Measurements from ENCODE around the gene FBXO36. TPM values are rescaled to one million over a fixed set of nuclear protein-coding genes. Genes with fewer than 3 reads are reported as not detected.

The FBXO36 gene
- total RNA-seq, 2 donors from 2014 or later, result 5.6 to 8.4 TPM

GRCh38 chr2:229930656-229931055 is 8.4 kb downstream of the FBXO36 start:
- H3K27me3 ChIP-seq (replicated peaks; ENCODE audit: insufficient read depth), result no peaks in the 10 kb centered on the region
- intact Hi-C loops (cut with DNase I), result no loop called here
- 71% methylated on average over 7 of the region's 7 CpGs for WGBS
- H3K36me3 ChIP-seq, result no peaks in the 10 kb centered on the region
- no peak overlapping the region for H3K4me3 ChIP-seq
- TF ChIP-seq POLR2AphosphoS5 (IDR thresholded peaks at IDR 0.05) (peak; percentile 54), POLR2A (IDR thresholded peaks at IDR 0.05) (no peak)
- TF ChIP-seq, protein P1, sequence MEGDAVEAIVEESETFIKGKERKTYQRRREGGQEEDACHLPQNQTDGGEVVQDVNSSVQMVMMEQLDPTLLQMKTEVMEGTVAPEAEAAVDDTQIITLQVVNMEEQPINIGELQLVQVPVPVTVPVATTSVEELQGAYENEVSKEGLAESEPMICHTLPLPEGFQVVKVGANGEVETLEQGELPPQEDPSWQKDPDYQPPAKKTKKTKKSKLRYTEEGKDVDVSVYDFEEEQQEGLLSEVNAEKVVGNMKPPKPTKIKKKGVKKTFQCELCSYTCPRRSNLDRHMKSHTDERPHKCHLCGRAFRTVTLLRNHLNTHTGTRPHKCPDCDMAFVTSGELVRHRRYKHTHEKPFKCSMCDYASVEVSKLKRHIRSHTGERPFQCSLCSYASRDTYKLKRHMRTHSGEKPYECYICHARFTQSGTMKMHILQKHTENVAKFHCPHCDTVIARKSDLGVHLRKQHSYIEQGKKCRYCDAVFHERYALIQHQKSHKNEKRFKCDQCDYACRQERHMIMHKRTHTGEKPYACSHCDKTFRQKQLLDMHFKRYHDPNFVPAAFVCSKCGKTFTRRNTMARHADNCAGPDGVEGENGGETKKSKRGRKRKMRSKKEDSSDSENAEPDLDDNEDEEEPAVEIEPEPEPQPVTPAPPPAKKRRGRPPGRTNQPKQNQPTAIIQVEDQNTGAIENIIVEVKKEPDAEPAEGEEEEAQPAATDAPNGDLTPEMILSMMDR (IDR thresholded peaks at IDR 0.05), result peak in 1 of 4 experiments; percentile 27
- peak overlapping the region; percentile 44 to 72 for H3K27ac ChIP-seq
- no peaks in the 10 kb centered on the region for H3K9me3 ChIP-seq
- peaks cover 14% of the 10 kb centered on the region for H3K4me1 ChIP-seq (replicated peaks)
- peak; percentile 41 for DNase-seq (ENCODE audit: low spot score)

GRCh38 chr2:229931241-229931640 is 8.9 kb downstream of the FBXO36 start:
- intact Hi-C loops (cut with DNase I), result no loop called here
- H3K4me3 ChIP-seq, result no peak overlapping the region
- peaks cover 14% of the 10 kb centered on the region for H3K4me1 ChIP-seq (replicated peaks)
- TF ChIP-seq POLR2AphosphoS5 (IDR thresholded peaks at IDR 0.05) (no peak), POLR2A (IDR thresholded peaks at IDR 0.05) (no peak)
- TF ChIP-seq, protein P1 (IDR thresholded peaks at IDR 0.05), result no peak
- H3K9me3 ChIP-seq, result no peaks in the 10 kb centered on the region
- DNase-seq (ENCODE audit: low spot score), result no peak
- H3K27ac ChIP-seq, result peak overlapping the region; percentile 44 to 72
- WGBS, result 92% methylated on average over 5 of the region's 5 CpGs
- no peaks in the 10 kb centered on the region for H3K27me3 ChIP-seq (replicated peaks; ENCODE audit: insufficient read depth)
- no peaks in the 10 kb centered on the region for H3K36me3 ChIP-seq

- intact Hi-C loops (cut with DNase I), result no loop called here
- H3K4me3 ChIP-seq, result no peak overlapping the region
- WGBS, result 94% methylated on average over 4 of the region's 4 CpGs
- H3K9me3 ChIP-seq, result no peaks in the 10 kb centered on the region
- TF ChIP-seq POLR2A (IDR thresholded peaks at IDR 0.05) (no peak), POLR2AphosphoS5 (IDR thresholded peaks at IDR 0.05) (no peak)
- TF ChIP-seq, protein P1 (IDR thresholded peaks at IDR 0.05), result no peak
- no peaks in the 10 kb centered on the region for H3K27me3 ChIP-seq (replicated peaks; ENCODE audit: insufficient read depth)
- no peak for DNase-seq (ENCODE audit: low spot score)
- no peaks in the 10 kb centered on the region for H3K36me3 ChIP-seq
- H3K4me1 ChIP-seq (replicated peaks), result no peaks in the 10 kb centered on the region
- no peak overlapping the region for H3K27ac ChIP-seq
Measured at GRCh38 chr2:229937537-229937936, 15.2 kb downstream of the FBXO36 start.

- H3K27ac ChIP-seq, result peak overlapping the region; percentile 40 to 70
- no peak overlapping the region for H3K4me3 ChIP-seq
- H3K36me3 ChIP-seq, result no peaks in the 10 kb centered on the region
- peaks cover 9% of the 10 kb centered on the region for H3K4me1 ChIP-seq (replicated peaks)
- DNase-seq (ENCODE audit: low spot score), result no peak
- 98% methylated on average over 8 of the region's 8 CpGs for WGBS
- H3K9me3 ChIP-seq, result no peaks in the 10 kb centered on the region
- TF ChIP-seq POLR2A (IDR thresholded peaks at IDR 0.05), result no peak
- no peak for TF ChIP-seq POLR2AphosphoS5 (IDR thresholded peaks at IDR 0.05)
- TF ChIP-seq, protein P1 (IDR thresholded peaks at IDR 0.05), result no peak
- intact Hi-C loops (cut with DNase I), result no loop called here
- no peaks in the 10 kb centered on the region for H3K27me3 ChIP-seq (replicated peaks; ENCODE audit: insufficient read depth)
Measured at GRCh38 chr2:229942671-229943070, 20.4 kb downstream of the FBXO36 start.

DNA sequence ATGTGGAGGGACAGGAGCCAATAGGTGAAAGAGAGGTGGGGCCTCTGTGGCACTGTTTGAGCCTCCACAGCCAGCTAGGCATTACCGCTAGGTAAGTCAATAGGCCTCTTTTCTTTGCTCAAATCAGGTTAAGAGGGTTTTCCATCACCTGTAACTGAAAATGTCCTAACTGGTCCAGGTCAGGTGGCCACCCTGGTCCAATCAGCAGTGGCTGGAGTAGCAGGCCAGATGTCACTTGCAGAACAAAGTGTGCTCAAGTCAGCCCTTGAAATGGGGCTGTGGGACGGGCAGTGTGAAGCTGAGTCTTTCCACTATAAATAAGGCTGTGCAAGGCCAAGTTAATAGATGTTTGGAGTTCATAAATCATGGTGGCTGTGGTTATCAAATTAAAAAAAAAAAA is 20.9 kb downstream of the FBXO36 start:
- WGBS, result 69% methylated on average over 2 of the region's 2 CpGs
- Histone ChIP-seq H3K9me3 (no peaks in the 10 kb centered on the region), H3K4me1 (replicated peaks) (peaks cover 9% of the 10 kb centered on the region), H3K27me3 (replicated peaks; ENCODE audit: insufficient read depth) (no peaks in the 10 kb centered on the region), H3K36me3 (no peaks in the 10 kb centered on the region), H3K4me3 (no peak overlapping the region), H3K27ac (peak overlapping the region; percentile 40 to 70)
- intact Hi-C loops (cut with DNase I), result no loop called here
- no peak for DNase-seq (ENCODE audit: low spot score)
- TF ChIP-seq, protein P1 (IDR thresholded peaks at IDR 0.05), result no peak
- no peak for TF ChIP-seq POLR2A (IDR thresholded peaks at IDR 0.05)
- no peak for TF ChIP-seq POLR2AphosphoS5 (IDR thresholded peaks at IDR 0.05)

Data from prostate gland (tissue), 2 donors.